ENCODE data around the gene PEX14.

DNA sequence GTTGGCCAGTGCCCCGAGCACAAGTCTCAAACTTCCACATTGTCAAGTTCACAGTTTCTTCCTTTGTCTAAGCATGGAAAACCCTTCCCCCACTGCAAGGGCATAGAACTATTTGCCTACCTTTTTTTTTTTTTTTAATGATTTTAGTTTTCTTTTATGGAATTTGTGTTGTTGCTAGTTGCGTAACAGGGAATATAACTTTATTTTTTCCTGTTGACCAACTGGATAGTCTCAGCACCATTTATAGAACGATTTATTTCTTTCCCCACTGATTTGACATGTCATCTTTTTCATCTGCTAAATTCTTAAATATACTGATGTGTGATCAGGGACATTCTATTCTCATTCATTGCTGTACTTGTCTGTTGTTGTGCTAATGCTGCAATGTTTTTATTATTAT, 83.0 kb downstream of the PEX14 start:
- no peak for TF ChIP-seq EZH2 (IDR thresholded peaks at IDR 0.05; ENCODE audit: borderline replicate concordance, low read length)
- TF ChIP-seq, protein P1, sequence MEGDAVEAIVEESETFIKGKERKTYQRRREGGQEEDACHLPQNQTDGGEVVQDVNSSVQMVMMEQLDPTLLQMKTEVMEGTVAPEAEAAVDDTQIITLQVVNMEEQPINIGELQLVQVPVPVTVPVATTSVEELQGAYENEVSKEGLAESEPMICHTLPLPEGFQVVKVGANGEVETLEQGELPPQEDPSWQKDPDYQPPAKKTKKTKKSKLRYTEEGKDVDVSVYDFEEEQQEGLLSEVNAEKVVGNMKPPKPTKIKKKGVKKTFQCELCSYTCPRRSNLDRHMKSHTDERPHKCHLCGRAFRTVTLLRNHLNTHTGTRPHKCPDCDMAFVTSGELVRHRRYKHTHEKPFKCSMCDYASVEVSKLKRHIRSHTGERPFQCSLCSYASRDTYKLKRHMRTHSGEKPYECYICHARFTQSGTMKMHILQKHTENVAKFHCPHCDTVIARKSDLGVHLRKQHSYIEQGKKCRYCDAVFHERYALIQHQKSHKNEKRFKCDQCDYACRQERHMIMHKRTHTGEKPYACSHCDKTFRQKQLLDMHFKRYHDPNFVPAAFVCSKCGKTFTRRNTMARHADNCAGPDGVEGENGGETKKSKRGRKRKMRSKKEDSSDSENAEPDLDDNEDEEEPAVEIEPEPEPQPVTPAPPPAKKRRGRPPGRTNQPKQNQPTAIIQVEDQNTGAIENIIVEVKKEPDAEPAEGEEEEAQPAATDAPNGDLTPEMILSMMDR (IDR thresholded peaks at IDR 0.05; ENCODE audit: low read length), result no peak
